GF-D8 (cell line): Measurements from ENCODE around the gene THADA.

ENCODE experiments used
- DNase-seq: peaks from one replicate; lab custom pipeline; 2025; lab: John Stamatoyannopoulos, UW

THADA gene

DNA sequence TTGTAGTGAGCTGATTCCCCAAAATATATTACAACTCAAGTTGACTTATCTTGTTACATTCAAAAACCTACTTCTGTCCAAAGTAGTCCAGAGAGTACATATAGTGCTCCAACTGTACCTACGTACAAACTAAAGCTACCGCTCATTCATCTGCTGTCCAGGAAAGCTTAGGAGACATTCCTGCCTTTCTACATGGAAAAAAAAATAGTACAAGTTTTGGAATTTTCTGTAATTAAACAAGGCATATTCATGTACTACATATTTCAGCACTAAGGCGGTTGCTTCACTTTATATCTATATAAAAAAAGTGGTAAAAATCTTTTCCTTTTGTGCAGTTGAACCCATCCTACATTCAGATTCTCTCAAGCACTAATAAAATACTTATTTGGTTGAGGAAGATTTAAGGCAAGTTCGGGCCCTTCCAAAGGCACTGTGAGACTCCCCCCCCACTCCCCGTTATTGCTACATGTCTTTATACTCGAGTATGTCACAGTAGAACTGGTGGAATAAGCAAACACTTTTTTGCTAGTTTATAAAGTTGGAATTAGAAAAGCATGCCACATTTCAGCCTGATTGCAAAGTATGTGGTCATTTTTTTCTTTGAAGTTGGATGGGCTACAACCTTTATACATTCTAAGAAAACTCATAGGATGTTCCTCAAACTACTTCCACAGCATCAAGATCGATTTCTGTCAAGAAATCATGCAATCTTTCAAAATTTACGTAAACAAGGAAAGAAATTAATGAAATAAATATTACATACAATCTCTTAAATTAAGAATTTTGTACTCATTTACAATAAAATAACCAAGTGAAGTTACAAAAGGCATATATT is 373.1 kb downstream of the THADA start:
- DNase-seq: no peak

DNA sequence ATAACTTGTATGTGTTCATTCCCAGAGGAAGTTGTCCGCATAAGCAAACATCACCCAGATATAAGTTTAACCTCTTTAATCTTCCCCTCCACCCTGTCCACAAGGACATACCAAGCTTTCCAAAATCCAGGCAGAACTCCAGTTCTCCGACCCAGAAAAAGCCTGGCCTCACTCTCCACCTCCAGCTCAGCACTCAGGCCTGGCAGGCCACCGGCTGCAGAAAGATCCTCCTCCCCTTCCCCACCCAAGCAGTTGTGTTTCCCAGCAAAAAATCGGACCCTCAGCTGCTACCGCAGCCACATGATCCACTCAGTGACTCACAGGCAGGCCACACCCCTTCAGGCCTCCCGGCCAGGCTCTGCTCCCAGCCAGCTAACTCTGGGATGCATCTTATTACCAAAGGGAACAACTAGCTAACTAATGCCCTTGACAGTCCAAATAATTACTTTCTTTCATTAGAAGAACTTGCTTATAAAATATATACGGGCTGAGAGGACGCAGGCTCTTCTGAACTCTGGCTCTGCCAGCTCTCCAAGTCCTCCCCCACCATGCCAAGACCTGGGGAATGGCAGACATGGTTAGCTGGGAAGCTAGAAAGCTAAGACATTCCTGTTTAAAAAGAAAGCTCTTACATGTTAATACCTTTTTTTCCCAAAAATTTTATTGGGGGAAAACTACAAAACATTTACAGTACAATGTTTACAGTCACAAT is 373.9 kb downstream of the THADA start:
- peak; percentile 58 for DNase-seq

DNA sequence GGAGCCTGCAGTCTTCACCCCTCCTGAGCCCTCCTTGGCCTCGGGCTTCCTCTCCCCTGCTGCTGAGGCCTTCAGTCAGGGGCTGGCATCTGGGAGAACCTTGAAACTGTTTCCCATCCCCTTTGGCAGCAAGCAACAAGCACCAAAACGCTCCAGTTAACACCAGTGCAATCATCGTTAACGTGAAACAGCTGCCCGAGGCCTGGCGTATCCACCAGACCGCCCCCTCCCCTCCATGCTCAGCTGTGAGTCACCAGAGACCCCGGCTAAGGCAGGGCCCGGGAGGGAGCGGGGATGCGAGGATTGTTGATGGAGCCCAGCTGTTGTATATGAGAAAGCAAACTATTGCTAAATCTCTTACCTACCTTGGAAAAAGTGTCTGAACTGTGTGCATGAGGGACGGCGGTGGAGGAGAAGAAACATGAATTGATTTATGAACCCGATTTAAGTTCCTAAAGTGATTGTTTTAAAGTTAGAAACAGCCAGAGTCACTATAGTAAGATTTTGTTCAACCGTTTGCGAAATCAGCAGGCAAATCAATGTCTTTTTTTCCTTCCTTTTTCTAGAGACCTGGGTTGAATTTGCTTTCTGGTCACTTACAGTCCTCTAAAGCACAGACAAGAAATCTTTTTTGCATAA is 374.6 kb downstream of the THADA start:
- peak; percentile 79 for DNase-seq

DNA sequence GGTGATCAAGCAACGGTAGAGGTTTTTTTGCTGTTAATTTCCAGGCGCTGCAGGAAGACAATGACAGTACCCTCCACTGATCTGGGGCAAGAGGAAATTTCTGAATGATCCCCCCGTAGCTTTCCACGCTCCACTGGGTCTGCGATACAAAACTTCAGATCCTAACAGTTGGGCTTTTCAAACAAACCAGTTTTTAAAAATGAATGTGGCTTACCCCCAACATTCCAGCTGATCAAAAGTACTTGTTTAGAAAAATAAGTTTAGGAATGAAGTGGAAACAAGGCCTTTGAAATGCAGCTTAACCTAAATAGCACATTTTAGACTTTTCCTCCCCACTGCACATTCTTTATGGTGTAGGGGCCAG is 375.1 kb downstream of the THADA start:
- no peak for DNase-seq

DNA sequence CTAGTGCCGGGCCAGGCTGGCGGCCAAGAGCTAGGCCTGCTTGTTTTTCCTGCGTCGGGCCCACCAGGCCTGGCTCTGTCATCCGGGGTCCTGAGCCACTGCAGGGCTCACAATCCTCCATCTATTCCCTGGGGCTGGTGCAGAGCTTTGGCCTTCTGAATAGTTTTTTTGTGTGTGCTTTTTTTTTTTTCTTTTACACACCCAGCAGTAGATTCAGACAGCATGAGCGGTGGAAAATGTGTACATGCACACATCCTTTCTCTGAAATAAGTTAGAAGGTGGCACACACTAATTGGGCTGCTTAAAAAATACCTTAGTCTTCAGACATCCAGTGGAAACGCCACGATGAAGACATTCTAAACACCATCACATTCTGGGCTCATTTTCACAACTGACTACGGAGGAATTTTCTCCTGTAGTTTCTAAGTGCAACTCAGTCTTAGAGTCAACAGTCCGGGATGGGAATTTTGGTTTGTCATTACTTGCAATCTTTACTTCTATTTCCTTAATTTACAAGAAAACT is 375.5 kb downstream of the THADA start:
- peak; percentile 65 for DNase-seq

DNA sequence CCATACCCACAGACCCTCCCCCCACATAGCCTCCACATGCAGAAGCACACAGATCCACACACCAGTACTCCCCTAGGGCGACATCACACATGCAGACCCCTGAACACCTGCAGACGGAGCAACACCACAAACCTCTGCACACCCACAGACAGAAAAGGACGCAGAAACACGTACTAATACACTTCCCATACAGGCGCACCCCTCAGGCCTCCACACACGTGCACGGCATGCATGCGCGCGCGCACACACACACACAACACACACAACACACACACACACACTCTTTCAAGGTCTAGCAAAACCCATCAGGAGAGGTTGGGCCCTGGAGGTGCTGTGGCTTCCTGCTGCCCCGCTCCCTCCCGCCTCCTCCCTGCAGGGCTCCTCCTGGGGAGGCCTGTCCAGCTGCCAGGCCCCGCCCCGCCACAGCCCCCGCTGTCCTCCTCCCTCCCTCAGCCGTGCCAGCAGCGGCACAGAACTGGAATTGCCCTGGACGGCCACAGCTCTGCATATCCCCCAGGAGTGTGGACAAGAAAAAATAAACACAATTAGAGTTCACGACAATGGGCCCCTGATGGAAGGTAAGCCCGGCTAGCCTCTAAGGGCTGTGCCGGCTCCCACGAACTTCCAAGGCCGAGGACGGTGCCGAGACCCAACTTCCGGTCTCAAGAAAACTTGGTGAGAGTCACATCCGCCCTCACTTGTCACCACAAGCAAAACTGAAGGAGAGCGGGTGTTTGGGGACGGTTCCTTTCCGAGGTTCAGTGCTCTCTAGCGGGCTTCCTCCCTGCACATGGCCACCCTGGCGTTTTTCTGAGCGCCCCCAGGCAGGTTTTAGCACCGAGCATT is 376.2 kb downstream of the THADA start:
- DNase-seq: peak; percentile 91

DNA sequence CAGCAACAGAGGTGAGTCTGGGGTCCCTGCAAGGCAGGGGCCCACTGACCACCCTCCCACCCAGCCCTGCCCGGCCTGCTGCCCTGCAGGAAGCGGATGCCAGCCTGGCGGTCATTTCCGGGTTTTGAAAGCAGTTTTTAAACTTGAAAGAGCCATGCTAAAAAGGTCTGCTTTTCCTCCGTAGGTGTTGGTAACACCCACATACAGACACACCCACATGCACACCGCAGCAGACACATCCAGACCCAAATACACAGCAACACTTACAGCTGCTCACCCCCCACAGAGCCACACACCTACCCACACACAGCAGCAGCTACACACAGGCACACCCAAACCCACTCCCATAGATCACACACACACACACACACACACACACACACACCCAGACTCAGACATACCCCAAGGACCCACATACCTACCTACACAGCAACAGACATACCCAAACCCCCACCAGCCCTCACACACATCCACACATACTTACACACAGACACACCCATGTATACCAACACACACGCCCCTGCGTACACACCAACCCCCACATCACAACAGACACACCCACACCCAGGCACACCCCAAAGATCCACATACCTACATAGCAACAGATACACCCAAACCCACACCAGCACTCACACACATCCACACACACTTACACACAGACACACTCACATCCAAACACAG is 377.0 kb downstream of the THADA start:
- DNase-seq: peak; percentile 74

DNA sequence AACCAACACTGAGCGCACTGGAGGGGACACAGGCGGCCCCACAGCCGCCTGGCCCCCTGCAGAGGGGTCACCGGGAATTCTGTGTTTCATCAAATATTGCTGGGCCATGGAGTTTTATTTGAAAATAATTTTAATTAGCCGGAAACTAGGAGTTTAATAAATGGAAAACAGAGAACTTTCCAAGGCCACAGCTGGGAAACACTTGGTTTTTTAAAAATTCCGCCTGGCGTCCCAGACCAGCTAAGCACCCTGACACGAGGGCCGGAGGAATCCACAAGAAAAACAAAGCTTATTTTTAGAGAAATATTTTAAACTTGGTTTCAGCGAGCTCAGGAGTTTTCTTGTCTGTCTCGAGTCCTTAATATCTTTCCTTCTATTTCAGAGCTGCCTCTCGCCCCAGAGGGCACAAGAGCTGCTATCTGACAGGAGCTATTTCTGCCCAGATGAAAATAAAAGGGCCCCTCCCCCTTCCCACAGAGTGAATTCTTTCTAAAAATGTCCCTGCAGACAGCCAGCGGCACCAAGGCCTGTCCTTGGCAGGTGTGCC is 377.6 kb downstream of the THADA start:
- DNase-seq: peak; percentile 65

DNA sequence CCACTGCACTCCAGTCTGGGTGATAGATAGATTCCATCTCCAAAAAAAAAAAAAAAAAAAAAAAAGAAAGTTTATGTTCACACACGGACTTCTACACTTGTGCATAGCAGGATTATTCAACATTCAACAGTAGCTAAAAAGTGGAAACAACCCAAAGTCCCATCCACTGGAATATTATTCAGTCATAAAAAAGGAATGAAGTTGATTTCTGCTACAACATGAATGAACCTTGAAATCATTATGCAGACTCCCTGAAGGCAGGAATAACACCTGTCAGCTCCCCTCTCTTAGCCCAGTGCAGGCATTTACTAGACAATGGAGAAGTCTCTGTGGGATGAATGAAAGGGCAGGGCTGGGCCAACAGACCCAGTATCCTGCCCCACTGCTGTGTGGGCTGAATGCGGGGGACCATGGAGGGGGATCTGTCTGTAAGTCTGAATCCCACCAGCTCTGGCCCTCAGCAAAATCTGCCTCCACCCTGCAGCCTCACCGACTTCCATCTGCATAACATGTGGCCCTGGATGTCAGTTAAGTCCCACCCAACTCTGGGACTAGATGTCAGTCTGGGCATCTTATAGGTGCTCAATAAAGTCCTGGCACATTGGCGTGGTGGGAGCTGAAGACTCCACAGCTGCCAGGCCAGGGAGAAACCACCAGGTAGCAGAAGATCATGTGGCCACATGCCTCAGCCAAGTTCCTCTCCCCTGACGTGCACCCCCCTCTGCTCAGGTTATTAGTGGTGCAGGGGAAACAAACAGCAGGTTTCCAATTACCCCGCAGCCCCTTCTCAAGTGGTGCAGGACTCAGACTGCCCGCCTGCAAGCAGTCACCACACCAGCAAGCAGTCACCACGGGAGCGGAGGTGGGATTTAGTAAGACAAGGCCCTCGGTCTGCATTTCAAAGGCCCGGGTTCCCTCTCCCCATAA is 378.3 kb downstream of the THADA start:
- no peak for DNase-seq

DNA sequence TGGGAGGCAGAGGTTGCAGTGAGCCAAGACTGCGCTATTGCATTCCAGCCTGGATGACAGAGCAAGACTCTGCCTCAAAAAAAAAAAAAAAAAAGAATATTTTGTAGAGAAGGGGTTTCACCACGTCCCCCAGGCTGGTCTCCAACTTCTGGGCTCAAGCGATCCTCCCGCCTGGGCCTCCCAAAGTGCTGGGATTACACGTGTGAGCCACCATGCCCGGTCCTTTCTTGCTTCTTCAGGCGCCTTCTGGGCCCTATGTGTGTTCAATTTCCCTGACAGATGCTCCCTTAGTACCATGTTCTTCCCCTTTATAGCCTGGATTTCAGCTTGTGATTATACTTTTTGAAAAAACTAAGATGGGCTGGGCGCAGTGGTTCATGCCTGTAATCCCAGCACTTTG is 379.2 kb downstream of the THADA start:
- DNase-seq: no peak

DNA sequence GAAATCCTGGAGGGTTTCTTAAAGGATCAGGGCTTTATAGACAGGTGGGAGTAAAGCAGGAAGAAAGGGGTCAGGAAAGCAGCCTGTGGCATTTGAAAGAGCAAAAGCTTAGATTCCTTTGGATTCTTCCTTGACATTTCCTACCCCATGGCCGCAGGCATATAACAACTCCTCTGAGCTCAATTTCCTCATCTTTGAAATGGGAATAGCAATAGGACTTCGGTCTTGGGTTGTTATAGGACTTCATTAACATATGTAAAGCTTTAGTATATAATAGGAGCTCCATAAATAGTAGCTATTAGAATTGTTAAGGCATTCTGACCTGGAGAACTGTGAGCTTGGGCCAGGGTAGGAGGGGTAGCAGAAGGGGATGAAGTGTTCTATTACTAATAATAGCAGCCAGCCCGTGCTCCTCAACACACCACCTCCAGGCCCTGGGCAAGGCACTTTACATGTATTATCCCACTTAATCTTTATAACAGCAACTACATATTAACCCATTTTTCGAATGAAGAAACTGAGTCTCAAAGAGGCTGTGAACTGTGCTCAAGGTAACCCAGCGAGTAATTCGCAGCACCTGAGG is 380.1 kb downstream of the THADA start:
- DNase-seq: no peak

DNA sequence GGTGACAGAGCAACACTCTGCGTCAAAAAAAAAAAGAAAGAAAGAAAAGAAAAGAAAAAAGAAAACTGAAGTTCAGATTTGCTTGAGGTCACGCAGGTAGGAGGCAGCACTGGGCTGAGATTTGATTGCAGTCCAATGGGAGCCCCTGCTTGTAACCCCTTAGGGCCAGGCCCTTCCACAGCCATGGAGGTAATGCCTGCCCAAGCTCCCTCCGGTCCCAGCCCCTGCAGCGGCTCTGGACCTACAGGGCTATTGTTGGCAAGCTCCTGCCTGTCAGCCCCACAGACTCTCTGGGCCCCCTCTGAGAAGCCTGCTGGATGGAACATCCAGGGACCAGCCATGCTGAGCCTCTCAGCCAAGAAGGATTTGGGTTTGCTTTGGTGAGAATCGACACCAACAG is 381.6 kb downstream of the THADA start:
- no peak for DNase-seq

DNA sequence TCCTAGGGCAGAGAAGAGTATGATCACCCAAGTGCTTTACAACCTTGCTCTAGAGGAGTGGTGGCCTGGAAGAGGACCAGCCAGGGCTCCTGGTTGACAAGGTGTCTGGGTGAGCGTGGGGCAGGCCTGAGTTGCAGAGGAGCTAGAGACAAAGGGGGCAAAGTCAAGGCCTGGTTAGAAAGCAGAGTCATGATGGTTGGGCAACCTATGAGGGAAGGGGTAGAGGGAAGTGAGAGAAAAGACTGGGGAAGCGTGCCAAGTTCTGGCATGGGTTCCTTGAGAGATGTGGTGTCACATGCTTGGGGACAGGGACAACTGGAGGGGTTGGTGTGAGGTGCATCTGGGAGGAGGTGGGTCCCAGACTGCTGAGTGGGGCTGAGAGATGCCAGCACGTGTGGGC is 382.9 kb downstream of the THADA start:
- peak; percentile 97 for DNase-seq

DNA sequence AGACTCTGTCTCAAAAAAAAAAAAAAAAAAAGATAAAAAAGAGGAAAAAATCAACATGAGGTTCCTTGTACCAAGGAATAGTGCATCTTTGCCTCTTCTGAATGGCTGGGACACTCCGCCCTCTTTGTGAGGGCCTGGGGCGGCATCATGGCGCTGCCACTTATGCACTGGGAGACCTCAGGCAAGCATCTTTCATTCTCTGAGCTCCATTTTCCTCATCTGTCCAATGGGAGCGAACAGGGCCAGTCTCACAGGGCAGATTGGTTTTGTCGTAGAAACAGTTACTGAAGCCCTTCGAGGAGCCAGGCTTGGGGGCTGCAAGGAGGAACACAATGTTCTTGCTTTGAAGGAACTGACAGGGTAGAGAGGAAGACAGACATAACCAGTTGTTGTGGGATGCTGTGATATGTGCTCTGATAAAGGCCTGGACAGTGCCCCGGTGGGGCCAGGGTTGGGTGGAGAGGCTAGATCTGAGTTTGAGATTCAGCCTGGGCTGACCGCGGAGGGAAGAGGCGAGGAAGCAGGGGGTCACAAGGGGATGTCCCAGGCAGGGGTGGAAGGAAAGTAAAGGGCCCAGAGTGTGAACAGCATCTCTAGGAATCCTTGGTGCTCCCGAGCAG is 383.5 kb downstream of the THADA start:
- peak; percentile 71 for DNase-seq

DNA sequence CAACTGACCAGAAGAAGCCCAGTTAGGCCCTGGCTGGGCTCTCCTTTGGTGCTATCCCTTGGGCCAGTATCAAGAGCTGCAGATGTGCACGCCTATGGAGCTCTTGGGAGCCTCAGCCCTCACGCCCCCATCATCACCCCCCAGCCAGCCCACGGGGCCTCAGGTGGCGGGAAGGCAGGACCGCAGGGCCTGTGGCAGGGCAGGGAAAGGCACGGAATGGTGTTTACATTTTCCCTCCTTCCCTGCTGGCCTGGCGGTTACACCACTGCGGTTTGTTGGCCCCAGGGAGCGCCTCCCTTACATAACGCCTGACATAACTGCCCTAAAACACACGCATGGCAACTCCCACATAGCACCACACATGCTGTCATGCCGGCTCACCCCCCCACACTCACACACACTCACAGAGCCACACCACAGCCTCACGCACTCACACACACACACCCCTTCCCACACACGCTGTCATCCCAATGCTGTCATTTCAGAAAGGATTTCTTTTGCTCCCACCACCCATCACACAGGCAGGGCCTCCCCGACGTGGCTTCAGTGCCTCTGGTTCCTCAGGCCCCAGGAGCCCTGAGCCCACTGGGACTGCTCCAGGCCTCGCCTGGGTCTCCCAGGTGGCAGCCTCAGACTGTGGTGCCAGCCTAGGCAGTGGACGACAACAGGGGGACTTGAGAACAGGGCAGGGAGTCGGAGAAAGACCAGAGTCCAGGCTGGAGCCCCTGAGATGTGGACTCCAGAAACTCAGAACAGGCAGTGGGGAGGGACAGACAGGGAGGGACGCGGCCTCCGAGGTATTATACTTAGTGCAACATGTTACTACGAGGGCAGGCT is 385.2 kb downstream of the THADA start:
- peak; percentile 95 for DNase-seq

DNA sequence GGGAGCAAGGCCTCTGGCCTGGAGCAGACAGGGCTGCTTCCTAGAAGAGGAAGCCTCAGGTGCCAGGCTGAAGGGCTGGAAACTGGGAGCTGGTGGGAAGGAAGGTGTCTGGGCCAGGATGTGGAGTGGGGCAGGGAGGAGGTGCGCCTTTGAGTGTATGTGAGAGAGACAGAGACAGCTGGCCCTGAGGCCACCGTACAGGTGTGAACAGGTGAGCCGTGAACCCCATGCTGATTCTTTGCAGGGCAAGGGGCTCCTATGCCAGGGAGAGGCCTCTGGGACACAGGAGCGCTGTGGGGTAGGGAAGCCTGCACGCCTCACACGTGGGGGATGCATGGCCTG is 385.7 kb downstream of the THADA start:
- no peak for DNase-seq

DNA sequence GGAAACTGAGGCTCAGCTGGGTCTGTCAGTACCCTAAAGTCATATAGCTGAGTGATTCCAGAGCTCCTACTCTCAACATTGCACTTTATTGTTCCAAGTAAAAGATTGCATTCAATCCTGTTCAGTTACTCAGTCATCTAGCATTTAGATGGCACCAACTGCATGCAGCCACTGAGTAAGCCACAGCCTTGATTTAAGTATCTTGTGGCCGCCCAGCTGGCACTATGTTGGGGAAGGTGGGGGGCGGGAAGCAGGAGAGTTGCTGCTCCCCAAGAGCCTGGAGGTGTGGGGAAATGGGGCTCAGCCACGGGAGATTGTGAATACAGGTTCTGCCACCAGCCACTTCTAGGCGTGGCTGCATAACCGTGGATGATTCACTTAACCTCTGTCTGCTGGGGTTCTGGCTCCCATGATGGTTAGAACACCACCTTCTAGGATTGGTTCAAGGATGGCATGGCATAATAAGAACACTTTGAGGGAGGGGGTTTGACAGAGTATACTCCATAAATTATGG is 386.6 kb downstream of the THADA start:
- no peak for DNase-seq
